Right atrium auricular region (tissue), 2 donors: ENCODE results near the gene AMOTL2. TPM values are rescaled to one million over a fixed set of nuclear protein-coding genes. Genes with fewer than 3 reads are reported as not detected.

ENCODE experiments used
- DNase-seq: peaks from one replicate; pipeline ENCODE4 v3.0.0-alpha.2; 2019; ENCODE audit warnings: low spot score
- H3K27ac ChIP-seq, 2 donors: fragments of 200-600 bp; sonication (generic); 1 replicate in 1 of 2; 2 replicates in 1 of 2; pipeline ENCODE4 v1.5.1; 2016 to 2019
- H3K27me3 ChIP-seq, 2 donors: fragments of 200-600 bp; sonication (generic); one replicate each; pipeline versions ENCODE4 v1.5.1 to v1.6.0; 2017 to 2019
- H3K36me3 ChIP-seq: fragments of 200-600 bp; sonication (generic); one replicate; pipeline ENCODE4 v1.5.1; 2016
- H3K4me1 ChIP-seq, 2 donors: fragments of 200-600 bp; sonication (generic); one replicate each; pipeline versions ENCODE4 v1.5.1 to v1.6.0; 2017 to 2019
- H3K4me3 ChIP-seq, 2 donors: fragments of 200-600 bp; sonication (generic); 1 replicate in 1 of 2; 2 replicates in 1 of 2; pipeline ENCODE4 v1.5.1; 2017 to 2019; ENCODE audit warnings: mild to moderate bottlenecking in 1 of 2, moderate library complexity in 1 of 2
- H3K9me3 ChIP-seq, 2 donors: fragments of 200-600 bp; sonication (generic); one replicate each; pipeline ENCODE4 v1.5.1; 2019
- total RNA-seq, 2 donors: library from RNA; depleted of rRNA; stranded (reverse); fragments of >200 nt; gene quantifications; one replicate each; pipeline ENCODE4 v1.1.0, GENCODE V29; 2016
- TF ChIP-seq, protein P1 (sequence below), 2 donors: fragments of 200-600 bp; sonication (generic); IDR thresholded peaks; one replicate each; pipeline ENCODE4 v1.5.1; 2019; ENCODE audit warnings: antibody characterized with exemption in 2 of 2

Gene AMOTL2
- total RNA-seq, 2 donors from 2014 or later, result 62.3 to 119 TPM

DNA sequence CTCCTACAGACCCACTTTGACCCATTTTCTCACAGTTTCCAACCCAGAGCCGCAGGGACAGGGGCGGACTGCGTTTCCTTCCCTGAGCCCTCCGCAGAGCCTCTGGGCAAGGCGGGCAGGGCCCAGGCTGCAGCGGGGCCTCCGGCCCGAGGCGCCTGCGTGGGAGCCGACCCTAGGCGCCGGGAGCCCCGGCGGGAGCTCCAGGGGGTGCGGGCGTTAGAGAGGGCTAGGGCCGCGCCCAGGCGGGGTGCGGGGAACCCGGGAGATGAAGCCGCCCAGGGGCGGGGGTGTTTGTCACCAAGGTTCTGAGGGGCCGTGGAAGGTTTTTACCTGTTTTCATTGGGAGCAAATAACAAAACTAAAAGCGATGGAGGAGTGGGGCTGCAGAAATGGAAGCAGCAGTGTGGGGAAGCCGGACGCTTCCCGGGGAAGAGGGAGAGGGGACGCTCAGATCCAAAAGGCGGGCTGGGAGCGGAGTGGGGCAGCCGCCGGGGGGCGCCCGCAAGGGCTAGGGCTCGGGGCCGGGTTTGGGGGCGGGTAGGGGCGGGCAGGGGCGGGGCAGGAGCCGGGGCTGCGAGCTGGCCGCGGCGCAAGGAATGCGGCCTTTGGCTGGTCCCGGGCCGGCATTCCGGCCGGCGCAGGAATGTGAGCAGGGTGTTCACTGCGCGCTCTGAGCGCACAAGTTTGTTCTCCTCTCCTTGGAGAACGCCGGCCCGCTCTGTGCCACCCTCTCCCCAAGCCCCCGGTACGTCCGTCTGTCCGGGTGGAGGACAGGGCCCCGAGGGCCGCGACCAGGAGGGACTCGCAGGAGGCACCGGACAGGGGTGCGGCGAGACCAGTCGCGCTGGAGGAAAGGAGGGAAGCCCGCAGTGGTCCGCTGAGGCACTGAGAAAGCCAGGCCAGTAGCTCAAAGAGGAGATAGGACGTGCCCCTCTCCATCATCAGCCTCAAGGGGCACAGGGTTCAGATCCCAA lies 61.1 kb downstream of the AMOTL2 start:
- no peaks in the 10 kb centered on the region for H3K27me3 ChIP-seq
- peak; percentile 84 for DNase-seq
- peaks cover 0 to 59% of the 10 kb centered on the region in 2 donors for H3K4me1 ChIP-seq
- peak overlapping the region; percentile 82 to 88 for H3K27ac ChIP-seq
- H3K36me3 ChIP-seq, result no peaks in the 10 kb centered on the region
- H3K4me3 ChIP-seq, result peak overlapping the region; percentile 34 to 53
- TF ChIP-seq, protein P1, sequence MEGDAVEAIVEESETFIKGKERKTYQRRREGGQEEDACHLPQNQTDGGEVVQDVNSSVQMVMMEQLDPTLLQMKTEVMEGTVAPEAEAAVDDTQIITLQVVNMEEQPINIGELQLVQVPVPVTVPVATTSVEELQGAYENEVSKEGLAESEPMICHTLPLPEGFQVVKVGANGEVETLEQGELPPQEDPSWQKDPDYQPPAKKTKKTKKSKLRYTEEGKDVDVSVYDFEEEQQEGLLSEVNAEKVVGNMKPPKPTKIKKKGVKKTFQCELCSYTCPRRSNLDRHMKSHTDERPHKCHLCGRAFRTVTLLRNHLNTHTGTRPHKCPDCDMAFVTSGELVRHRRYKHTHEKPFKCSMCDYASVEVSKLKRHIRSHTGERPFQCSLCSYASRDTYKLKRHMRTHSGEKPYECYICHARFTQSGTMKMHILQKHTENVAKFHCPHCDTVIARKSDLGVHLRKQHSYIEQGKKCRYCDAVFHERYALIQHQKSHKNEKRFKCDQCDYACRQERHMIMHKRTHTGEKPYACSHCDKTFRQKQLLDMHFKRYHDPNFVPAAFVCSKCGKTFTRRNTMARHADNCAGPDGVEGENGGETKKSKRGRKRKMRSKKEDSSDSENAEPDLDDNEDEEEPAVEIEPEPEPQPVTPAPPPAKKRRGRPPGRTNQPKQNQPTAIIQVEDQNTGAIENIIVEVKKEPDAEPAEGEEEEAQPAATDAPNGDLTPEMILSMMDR (IDR thresholded peaks at IDR 0.05), result peak; percentile 36 to 74
- H3K9me3 ChIP-seq, result no peaks in the 10 kb centered on the region

DNA sequence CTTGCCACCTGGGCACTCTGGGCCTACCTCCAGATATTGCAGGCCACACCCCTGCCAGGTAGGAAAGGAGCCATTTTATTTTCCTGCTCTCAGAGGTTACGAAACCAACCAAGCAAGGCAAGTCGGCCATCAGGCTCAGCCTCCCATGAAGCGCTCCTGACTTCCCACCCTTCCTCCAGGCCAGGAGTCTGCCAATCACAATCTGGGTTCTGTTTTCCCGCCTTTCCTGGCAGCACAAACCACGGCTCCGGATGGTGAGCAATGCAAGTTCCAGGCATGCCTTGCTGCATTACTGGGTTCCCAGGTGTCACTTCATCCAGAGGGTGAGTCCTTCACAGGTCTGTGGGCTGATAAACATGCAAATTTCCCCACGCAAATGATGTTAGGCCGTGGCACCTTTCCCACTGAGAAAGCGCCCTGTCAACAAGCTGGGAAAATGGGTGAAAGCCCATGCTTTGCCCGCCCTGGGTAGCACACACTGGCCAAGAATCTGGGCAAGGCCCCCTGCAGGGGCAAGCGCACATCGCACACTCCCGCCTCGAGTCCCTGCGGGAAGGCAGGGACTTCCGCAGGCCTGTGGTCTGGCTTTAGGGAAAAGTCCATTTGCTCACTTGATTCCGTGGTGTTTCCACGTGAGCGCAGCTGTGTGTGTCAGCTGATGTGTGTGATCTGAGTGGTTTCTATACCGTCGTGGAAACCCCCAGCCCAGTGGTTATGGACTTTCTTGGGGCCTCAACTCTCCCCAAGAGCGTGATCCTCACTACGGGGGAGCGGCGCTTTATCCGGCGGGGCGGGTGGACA lies 62.0 kb downstream of the AMOTL2 start:
- TF ChIP-seq, protein P1 (IDR thresholded peaks at IDR 0.05), result no peak
- H3K9me3 ChIP-seq, result no peaks in the 10 kb centered on the region
- H3K27ac ChIP-seq, result peak overlapping the region; percentile 82 to 88
- peaks cover 0 to 60% of the 10 kb centered on the region in 2 donors for H3K4me1 ChIP-seq
- peak; percentile 60 for DNase-seq
- H3K4me3 ChIP-seq, result peak overlapping the region in 1 of 2 donors; percentile 53
- no peaks in the 10 kb centered on the region for H3K27me3 ChIP-seq
- no peaks in the 10 kb centered on the region for H3K36me3 ChIP-seq

DNA sequence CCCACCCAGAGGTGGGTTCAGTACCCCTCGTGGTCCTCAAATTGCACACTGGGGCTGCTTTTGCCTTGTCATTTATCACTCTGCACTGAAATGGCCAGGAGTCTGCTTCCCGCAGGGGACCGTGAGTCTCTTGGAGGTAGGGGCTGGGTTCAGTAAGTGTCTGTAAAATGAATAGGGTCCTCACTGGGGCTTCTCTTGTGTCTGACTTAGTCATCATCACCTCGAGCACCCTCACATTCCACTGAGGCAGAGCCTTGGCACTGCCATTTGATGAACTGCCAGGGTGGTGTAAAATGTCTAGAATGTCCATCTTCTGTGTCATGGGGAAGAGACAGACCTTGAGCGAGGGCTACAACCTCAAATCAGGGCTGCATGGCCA lies 62.6 kb downstream of the AMOTL2 start:
- DNase-seq, result peak; percentile 44
- Histone ChIP-seq H3K27ac (peak overlapping the region; percentile 42 to 88), H3K9me3 (no peaks in the 10 kb centered on the region), H3K4me3 (no peak overlapping the region), H3K4me1 (peaks cover 0 to 60% of the 10 kb centered on the region in 2 donors), H3K27me3 (no peaks in the 10 kb centered on the region), H3K36me3 (no peaks in the 10 kb centered on the region)
- TF ChIP-seq, protein P1 (IDR thresholded peaks at IDR 0.05), result no peak

DNA sequence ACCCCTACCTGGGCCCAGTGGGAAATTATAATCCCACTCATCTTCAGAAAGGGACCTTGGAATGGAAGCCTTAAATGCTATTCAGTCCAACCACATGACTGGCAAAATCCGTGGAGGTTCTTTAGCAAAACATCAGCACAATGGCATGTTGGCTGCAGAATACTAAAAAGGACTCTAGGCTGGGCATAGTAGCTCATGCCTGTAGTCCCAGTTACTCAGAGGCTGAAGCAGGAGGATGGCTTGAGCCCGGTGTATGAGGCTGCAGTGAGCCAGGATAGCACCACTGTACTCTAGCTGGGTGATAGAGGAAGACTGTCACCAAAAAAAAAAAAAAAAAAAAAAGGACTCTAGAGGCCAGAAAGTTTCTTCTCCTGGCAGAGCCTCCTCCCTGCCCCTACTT lies 63.0 kb downstream of the AMOTL2 start:
- H3K4me3 ChIP-seq, result no peak overlapping the region
- DNase-seq, result peak; percentile 51
- peaks cover 0 to 60% of the 10 kb centered on the region in 2 donors for H3K4me1 ChIP-seq
- no peaks in the 10 kb centered on the region for H3K36me3 ChIP-seq
- peak overlapping the region; percentile 42 to 88 for H3K27ac ChIP-seq
- TF ChIP-seq, protein P1 (IDR thresholded peaks at IDR 0.05), result no peak
- H3K9me3 ChIP-seq, result no peaks in the 10 kb centered on the region
- no peaks in the 10 kb centered on the region for H3K27me3 ChIP-seq

DNA sequence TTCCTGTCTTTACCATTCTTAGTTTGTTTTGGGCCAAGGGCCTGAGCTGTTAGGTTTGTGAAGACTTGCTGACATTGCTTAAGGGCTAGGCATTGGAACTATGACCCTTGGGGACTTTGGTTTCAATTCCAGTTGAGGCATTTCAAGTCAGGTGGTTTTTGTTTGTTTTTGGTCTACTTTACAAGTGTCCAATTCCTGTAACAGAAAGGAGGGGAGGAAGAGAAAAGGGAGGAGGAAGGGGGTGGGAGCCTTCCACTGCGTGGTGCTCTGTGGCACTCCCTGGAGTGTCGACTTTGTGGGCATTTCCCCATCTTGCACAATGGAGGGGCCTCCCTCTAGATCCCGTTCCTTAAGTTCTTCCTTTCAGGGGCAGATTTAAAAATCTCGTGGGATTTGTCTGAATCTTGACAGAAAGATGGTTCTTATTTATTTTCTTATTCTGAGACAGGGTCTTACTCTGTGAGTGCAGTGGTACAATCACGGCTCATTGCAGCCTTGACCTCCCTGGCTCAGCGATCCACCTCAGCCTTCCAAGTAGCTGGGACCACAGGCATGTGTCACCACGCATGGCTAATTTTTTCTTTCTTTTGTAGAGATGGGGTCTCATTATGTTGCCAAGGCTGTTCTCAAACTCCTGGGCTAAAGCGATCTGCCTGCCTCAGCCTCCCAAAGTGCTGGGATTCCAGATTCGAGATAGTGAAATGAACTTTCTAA lies 64.1 kb downstream of the AMOTL2 start:
- peak overlapping the region in 1 of 2 donors; percentile 88 for H3K27ac ChIP-seq
- peaks cover 0 to 48% of the 10 kb centered on the region in 2 donors for H3K4me1 ChIP-seq
- TF ChIP-seq, protein P1 (IDR thresholded peaks at IDR 0.05), result no peak
- H3K27me3 ChIP-seq, result no peaks in the 10 kb centered on the region
- DNase-seq, result peak; percentile 51
- no peak overlapping the region for H3K4me3 ChIP-seq
- no peaks in the 10 kb centered on the region for H3K36me3 ChIP-seq
- no peaks in the 10 kb centered on the region for H3K9me3 ChIP-seq
